OCI-LY7 (cell line): Measurements from ENCODE around the gene CD55.

ENCODE experiments used
- EZH2phosphoT487 ChIP-seq: fragments of 200-600 bp; sonication (generic); IDR thresholded peaks from 2 replicates; pipeline ENCODE4 v1.6.1; 2018; ENCODE audit warnings: low read depth, borderline replicate concordance, mild to moderate bottlenecking, mixed run types, antibody characterized with exemption, low read length, moderate library complexity, mixed read lengths
- TF ChIP-seq, protein P1 (sequence below): fragments of 200-600 bp; sonication (generic); conservative IDR thresholded peaks from 2 replicates; pipeline ENCODE4 v1.5.1; 2014; ENCODE audit warnings: mild to moderate bottlenecking, antibody characterized with exemption, low read length, moderate library complexity, mixed read lengths

DNA sequence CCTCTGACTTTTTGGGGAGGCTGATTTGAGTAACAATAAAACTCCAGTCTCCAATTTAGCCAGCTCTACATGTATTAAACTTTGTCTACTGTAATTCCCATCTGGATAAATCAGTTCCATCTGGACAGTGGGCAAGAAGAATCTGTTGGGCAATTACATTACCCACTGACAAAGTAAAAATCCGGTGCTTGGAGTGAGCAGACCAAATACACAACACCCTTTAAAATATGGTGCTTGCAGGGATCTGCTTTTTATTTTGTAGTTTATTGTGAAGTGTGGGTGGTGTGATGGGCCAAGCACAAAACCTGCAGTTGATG lies 8.9 kb upstream of the CD55 start:
- TF ChIP-seq, protein P1, sequence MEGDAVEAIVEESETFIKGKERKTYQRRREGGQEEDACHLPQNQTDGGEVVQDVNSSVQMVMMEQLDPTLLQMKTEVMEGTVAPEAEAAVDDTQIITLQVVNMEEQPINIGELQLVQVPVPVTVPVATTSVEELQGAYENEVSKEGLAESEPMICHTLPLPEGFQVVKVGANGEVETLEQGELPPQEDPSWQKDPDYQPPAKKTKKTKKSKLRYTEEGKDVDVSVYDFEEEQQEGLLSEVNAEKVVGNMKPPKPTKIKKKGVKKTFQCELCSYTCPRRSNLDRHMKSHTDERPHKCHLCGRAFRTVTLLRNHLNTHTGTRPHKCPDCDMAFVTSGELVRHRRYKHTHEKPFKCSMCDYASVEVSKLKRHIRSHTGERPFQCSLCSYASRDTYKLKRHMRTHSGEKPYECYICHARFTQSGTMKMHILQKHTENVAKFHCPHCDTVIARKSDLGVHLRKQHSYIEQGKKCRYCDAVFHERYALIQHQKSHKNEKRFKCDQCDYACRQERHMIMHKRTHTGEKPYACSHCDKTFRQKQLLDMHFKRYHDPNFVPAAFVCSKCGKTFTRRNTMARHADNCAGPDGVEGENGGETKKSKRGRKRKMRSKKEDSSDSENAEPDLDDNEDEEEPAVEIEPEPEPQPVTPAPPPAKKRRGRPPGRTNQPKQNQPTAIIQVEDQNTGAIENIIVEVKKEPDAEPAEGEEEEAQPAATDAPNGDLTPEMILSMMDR, result no peak
- no peak for TF ChIP-seq EZH2phosphoT487
